ENCODE results near the gene EMP2. TPM values are rescaled to one million over a fixed set of nuclear protein-coding genes. Genes with fewer than 3 reads are reported as not detected.
A peak's percentile ranks its signal among the peaks of the same experiment; 100 is the strongest.

EMP2 gene
- polyA plus RNA-seq, 2 of the 4 experiments (the other 2 are of a cell fraction): 14.2 to 21.4 TPM

DNA sequence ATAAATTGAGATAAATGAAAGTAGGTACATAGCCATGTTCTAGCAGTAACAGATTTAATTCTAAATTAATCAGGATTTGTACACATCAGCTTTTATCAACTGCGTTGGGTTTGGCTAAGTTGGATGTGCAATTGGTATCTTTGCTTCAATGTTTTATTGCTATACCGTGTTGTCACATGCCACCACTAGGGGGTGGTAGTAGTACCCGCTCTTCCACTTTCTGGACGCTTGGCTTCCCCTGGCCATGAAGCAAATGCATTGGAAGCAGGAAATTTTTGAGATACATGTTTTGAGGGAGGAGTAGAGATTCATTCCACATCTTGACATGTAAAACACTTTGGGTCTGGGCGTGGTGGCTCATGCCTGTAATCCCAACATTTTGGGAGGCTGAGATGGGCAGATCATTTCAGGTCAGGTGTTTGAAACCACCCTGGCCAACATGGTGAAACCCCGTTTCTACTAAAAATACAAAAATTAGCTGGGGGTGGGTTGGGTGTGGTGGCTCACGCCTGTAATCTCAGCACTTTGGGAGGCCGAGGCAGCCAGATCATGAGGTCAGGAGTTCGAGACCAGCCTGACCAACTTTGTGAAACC is 58.6 kb downstream of the EMP2 start:
- ATAC-seq (peak; percentile 47 to 83; a peak in 3 of 6 replicates), FAIRE-seq (peak; percentile 73), DNase-seq (ENCODE audit: low read depth in 1 of 2, low spot score in 1 of 2) (peak; percentile 45 to 69)
- TF ChIP-seq JUN (IDR thresholded peaks at IDR 0.05): no peak
- no peak for TF ChIP-seq ZNF302 (CRISPR knock-in tag; IDR thresholded peaks at IDR 0.05)
- TF ChIP-seq, protein P1, sequence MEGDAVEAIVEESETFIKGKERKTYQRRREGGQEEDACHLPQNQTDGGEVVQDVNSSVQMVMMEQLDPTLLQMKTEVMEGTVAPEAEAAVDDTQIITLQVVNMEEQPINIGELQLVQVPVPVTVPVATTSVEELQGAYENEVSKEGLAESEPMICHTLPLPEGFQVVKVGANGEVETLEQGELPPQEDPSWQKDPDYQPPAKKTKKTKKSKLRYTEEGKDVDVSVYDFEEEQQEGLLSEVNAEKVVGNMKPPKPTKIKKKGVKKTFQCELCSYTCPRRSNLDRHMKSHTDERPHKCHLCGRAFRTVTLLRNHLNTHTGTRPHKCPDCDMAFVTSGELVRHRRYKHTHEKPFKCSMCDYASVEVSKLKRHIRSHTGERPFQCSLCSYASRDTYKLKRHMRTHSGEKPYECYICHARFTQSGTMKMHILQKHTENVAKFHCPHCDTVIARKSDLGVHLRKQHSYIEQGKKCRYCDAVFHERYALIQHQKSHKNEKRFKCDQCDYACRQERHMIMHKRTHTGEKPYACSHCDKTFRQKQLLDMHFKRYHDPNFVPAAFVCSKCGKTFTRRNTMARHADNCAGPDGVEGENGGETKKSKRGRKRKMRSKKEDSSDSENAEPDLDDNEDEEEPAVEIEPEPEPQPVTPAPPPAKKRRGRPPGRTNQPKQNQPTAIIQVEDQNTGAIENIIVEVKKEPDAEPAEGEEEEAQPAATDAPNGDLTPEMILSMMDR (IDR thresholded peaks at IDR 0.05): peak; percentile 67
- TF ChIP-seq MYC (IDR thresholded peaks at IDR 0.05; ENCODE audit: borderline replicate concordance, low read length): no peak
- no peak for TF ChIP-seq RCOR1 (IDR thresholded peaks at IDR 0.05; ENCODE audit: low read depth, low read length)
- no peak for TF ChIP-seq PBX3 (IDR thresholded peaks at IDR 0.05)
- TF ChIP-seq, protein P2, sequence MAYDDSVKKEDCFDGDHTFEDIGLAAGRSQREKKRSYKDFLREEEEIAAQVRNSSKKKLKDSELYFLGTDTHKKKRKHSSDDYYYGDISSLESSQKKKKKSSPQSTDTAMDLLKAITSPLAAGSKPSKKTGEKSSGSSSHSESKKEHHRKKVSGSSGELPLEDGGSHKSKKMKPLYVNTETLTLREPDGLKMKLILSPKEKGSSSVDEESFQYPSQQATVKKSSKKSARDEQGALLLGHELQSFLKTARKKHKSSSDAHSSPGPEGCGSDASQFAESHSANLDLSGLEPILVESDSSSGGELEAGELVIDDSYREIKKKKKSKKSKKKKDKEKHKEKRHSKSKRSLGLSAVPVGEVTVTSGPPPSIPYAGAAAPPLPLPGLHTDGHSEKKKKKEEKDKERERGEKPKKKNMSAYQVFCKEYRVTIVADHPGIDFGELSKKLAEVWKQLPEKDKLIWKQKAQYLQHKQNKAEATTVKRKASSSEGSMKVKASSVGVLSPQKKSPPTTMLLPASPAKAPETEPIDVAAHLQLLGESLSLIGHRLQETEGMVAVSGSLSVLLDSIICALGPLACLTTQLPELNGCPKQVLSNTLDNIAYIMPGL (CRISPR knock-in tag; IDR thresholded peaks at IDR 0.05; ENCODE audit: borderline replicate concordance): no peak
- no peak for TF ChIP-seq POLR2A (IDR thresholded peaks at IDR 0.05; ENCODE audit: low read length)
- TF ChIP-seq, protein P3, sequence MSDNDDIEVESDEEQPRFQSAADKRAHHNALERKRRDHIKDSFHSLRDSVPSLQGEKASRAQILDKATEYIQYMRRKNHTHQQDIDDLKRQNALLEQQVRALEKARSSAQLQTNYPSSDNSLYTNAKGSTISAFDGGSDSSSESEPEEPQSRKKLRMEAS (IDR thresholded peaks at IDR 0.05): 0 out of 2 replicates have a peak, but pooled peaks have one; percentile 29
- TF ChIP-seq RAD21 (conservative IDR thresholded peaks at IDR 0.05 in 1 of 2, IDR thresholded peaks at IDR 0.05 in 1 of 2): peak; percentile 52 to 72
- peak; percentile 58 for TF ChIP-seq SMC3 (IDR thresholded peaks at IDR 0.05)
- TF ChIP-seq FOXS1 (CRISPR knock-in tag; IDR thresholded peaks at IDR 0.05): no peak
- Histone ChIP-seq H3K4me1 (peaks cover 14% of the 10 kb centered on the region), H3K4me2 (no peak overlapping the region), H3K27ac (peak overlapping the region in 1 of 2 experiments; percentile 80; a peak in 1 of 6 replicates), H3K4me3 (no peak overlapping the region), H3K9me3 (no peaks in the 10 kb centered on the region)
- CTCF ChIA-PET: interaction anchor here (0.6 to 8.7 kb wide), 19 partner anchors 8 to 397 kb away, joined by 3 to 57 read pairs (median 4); no protein-coding TSS in a partner anchor
- POLR2A ChIA-PET: no interaction called here
- 38% methylated on average over 9 of the region's 9 CpGs for WGBS (ENCODE audit: missing lambda C conversion rate)

DNA sequence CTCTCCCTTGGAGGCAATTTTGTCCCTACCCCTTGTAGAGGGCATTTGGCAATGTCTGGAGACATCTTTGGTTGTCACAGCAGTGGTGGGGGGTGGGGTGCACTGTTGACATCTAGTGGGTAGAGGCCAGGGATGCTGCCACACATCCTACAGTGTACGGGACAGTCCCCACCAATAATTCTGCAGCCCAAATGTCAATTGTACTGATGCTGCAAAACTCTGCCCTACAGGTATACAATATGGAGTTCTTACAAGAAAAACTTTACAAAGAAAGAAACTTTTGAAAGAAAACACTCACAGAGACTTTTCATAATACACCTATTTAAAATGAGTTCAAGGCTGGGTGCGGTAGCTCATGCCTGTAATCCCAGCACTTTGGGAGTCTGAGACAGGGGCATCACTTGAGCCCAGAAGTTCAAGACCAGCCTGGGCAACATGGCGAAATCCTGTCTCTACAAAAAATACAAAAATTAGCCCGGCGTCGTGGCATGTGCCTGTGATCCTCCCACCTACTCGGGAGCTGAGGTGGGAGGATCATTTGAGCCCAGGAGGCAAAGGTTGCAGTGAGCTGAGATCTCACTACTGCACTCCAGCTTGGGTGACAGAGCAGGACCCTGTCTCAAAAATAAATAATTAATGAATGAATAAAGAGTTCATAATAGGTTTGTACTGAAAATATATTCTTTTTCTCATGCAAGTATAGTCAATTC is 59.4 kb downstream of the EMP2 start:
- no peak overlapping the region; the same call in 2 of the 3 replicates for H3K4me3 ChIP-seq
- no peak for DNase-seq (ENCODE audit: low read depth in 1 of 2, low spot score in 1 of 2)
- WGBS (ENCODE audit: missing lambda C conversion rate): 73% methylated on average over 7 of the region's 7 CpGs
- ChIA-PET POLR2A (interaction anchor here (1.4 kb wide), 1 partner anchor 223 kb away, joined by 4 read pairs; the partner anchor contains the start of gene NUBP1), CTCF (interaction anchor here (0.6 to 8.7 kb wide), 14 partner anchors 10 to 398 kb away, joined by 3 to 57 read pairs (median 4); no protein-coding TSS in a partner anchor)
- peak overlapping the region; percentile 79 to 80; a peak in 5 of 6 replicates for H3K27ac ChIP-seq
- H3K4me2 ChIP-seq: peak overlapping the region; percentile 50
- H3K9me3 ChIP-seq: no peaks in the 10 kb centered on the region
- no peak; a peak in 1 of 6 replicates for ATAC-seq
- no peak for FAIRE-seq
- peaks cover 14% of the 10 kb centered on the region for H3K4me1 ChIP-seq
- no peak for TF ChIP-seq ZC3H11A (IDR thresholded peaks at IDR 0.05)
- TF ChIP-seq SMC3 (IDR thresholded peaks at IDR 0.05): no peak
- no peak for TF ChIP-seq KDM1A (IDR thresholded peaks at IDR 0.05; ENCODE audit: low read depth)
- no peak for TF ChIP-seq FOSL2 (IDR thresholded peaks at IDR 0.05)
- TF ChIP-seq FOSL2 (CRISPR knock-in tag; IDR thresholded peaks at IDR 0.05): no peak
- no peak for TF ChIP-seq CHD4 (IDR thresholded peaks at IDR 0.05; ENCODE audit: borderline replicate concordance)
- TF ChIP-seq USF2 (IDR thresholded peaks at IDR 0.05): no peak
- no peak for TF ChIP-seq RNF2 (IDR thresholded peaks at IDR 0.05; ENCODE audit: borderline replicate concordance, low read depth)
- no peak for TF ChIP-seq GATA3 (IDR thresholded peaks at IDR 0.05; ENCODE audit: borderline replicate concordance)
- TF ChIP-seq TFCP2L1 (CRISPR knock-in tag; IDR thresholded peaks at IDR 0.05): no peak
- TF ChIP-seq POLR2AphosphoS2 (conservative IDR thresholded peaks at IDR 0.05; ENCODE audit: low read length): no peak
- no peak for TF ChIP-seq PBX3 (IDR thresholded peaks at IDR 0.05)
- TF ChIP-seq MAFK (IDR thresholded peaks at IDR 0.05; ENCODE audit: partially characterized antibody): no peak
- TF ChIP-seq, protein P3 (IDR thresholded peaks at IDR 0.05): no peak
- no peak for TF ChIP-seq JUNB (IDR thresholded peaks at IDR 0.05)
- TF ChIP-seq ZSCAN20 (CRISPR knock-in tag; IDR thresholded peaks at IDR 0.05): no peak
- no peak for TF ChIP-seq ELK1 (IDR thresholded peaks at IDR 0.05; ENCODE audit: low read depth, low read length)
- TF ChIP-seq TP53 (CRISPR knock-in tag; IDR thresholded peaks at IDR 0.05): no peak

Measured in A549 (cell line).